G401 (cell line): ENCODE data around the gene SLC27A1. TPM values are rescaled to one million over a fixed set of nuclear protein-coding genes. Genes with fewer than 3 reads are reported as not detected.
"Not testable (repeated sequence)": the region's sequence is repeated elsewhere in the genome, so short reads cannot be mapped to it uniquely, and the experiment has no call there.

Source experiments
- DNase-seq: peaks from one replicate; pipeline ENCODE4 v3.0.0-alpha.2; 2015; ENCODE audit warnings: low spot score
- in situ Hi-C: cut with HindIII; loops from 2 replicates; pipeline ENCODE4 v1.10.0; 2016; ENCODE audit warnings: low sequenced_read_pairs, mixed read lengths
- total RNA-seq: library from RNA; depleted of rRNA; stranded (reverse); fragments of >200 nt; shearing (Covaris generic); gene quantifications from 2 replicates; pipeline ENCODE4 v1.2.3, GENCODE V29; 2014

SLC27A1 gene
- total RNA-seq, 1 experiment from 2014 or later = 10.3 TPM

- DNase-seq = no peak
- in situ Hi-C loops = no loop called here
Observed at GRCh38 chr19:17482877-17483604, 12.7 kb downstream of the SLC27A1 start.

GRCh38 chr19:17483605-17484002, 13.3 kb downstream of the SLC27A1 start:
- no peak for DNase-seq
- in situ Hi-C loops = no loop called here

- DNase-seq = no peak
- in situ Hi-C loops = no loop called here
Observed at GRCh38 chr19:17484520-17485185, 14.3 kb downstream of the SLC27A1 start.

GRCh38 chr19:17486545-17487240, 16.4 kb downstream of the SLC27A1 start:
- no peak for DNase-seq
- in situ Hi-C loops = no loop called here

GRCh38 chr19:17487284-17488121, 17.2 kb downstream of the SLC27A1 start:
- DNase-seq = no peak
- in situ Hi-C loops = no loop called here

GRCh38 chr19:17488593-17489391, 18.5 kb downstream of the SLC27A1 start:
- in situ Hi-C loops = no loop called here
- peak; percentile 24 for DNase-seq

- in situ Hi-C loops = no loop called here
- no peak for DNase-seq
Observed at GRCh38 chr19:17489392-17490030, 19.2 kb downstream of the SLC27A1 start.

- in situ Hi-C loops = no loop called here
- no peak for DNase-seq
Observed at GRCh38 chr19:17490411-17490810, 20.1 kb downstream of the SLC27A1 start.

- in situ Hi-C loops = no loop called here
- no peak for DNase-seq
Observed at GRCh38 chr19:17491287-17491686, 21.0 kb downstream of the SLC27A1 start.

GRCh38 chr19:17495639-17496296, 25.4 kb downstream of the SLC27A1 start:
- no peak for DNase-seq
- in situ Hi-C loops = no loop called here

GRCh38 chr19:17496337-17496997, 26.1 kb downstream of the SLC27A1 start:
- peak; percentile 38 for DNase-seq
- in situ Hi-C loops = no loop called here

GRCh38 chr19:17497149-17497798, 26.9 kb downstream of the SLC27A1 start:
- in situ Hi-C loops = no loop called here
- no peak for DNase-seq

- DNase-seq = peak; percentile 52
- in situ Hi-C loops = not testable (repeated sequence)
Observed at GRCh38 chr19:17499025-17499424, 28.7 kb downstream of the SLC27A1 start.

- DNase-seq = peak; percentile 29
- in situ Hi-C loops = no loop called here
Observed at GRCh38 chr19:17499648-17500446, 29.5 kb downstream of the SLC27A1 start.

GRCh38 chr19:17500447-17501198, 30.3 kb downstream of the SLC27A1 start:
- in situ Hi-C loops = no loop called here
- no peak for DNase-seq
